K562 (cell line): ENCODE measurements around the gene CLCNKA. TPM values are rescaled to one million over a fixed set of nuclear protein-coding genes. Genes with fewer than 3 reads are reported as not detected.

Experiments used
- CBX1 ChIP-seq: sonication (generic); IDR thresholded peaks from 2 replicates; pipeline ENCODE4 v1.6.1; 2016; ENCODE audit warnings: antibody characterized with exemption, low read depth, mild to moderate bottlenecking
- CTCFL ChIP-seq: IDR thresholded peaks from 2 replicates; pipeline ENCODE4 v1.6.1; 2011; ENCODE audit warnings: borderline replicate concordance, low read depth, mild to moderate bottlenecking, moderate library complexity, low read length; ENCODE audit not compliant: insufficient read depth, poor library complexity, severe bottlenecking
- E2F6 ChIP-seq, 2 experiments: IDR thresholded peaks; 2 replicates each; pipeline ENCODE4 v1.6.1; 2011; ENCODE audit warnings: borderline replicate concordance in 1 of 2, control low read depth in 1 of 2, low read depth in 1 of 2, low read length in 1 of 2, mild to moderate bottlenecking in 1 of 2, mixed read lengths in 1 of 2, moderate library complexity in 1 of 2; ENCODE audit not compliant: insufficient read depth in 1 of 2, insufficient read length in 1 of 2, poor library complexity in 1 of 2, severe bottlenecking in 1 of 2; ENCODE audit errors: extremely low read depth in 1 of 2
- ETV5 ChIP-seq: sonication (generic); formaldehyde crosslinking; IDR thresholded peaks from 2 replicates; pipeline ENCODE4 v1.4.0; 2020; ENCODE audit warnings: low read depth, mild to moderate bottlenecking, missing genetic modification reagents
- L3MBTL2 ChIP-seq: fragments of 450-650 bp; IDR thresholded peaks from 2 replicates; pipeline ENCODE4 v1.6.1; 2016; ENCODE audit warnings: mild to moderate bottlenecking, moderate library complexity
- MAFG ChIP-seq: fragments of 450-650 bp; conservative IDR thresholded peaks from 2 replicates; pipeline ENCODE4 v1.6.1; 2016; ENCODE audit warnings: missing genetic modification characterization, missing compliant biosample characterization
- MYBL2 ChIP-seq, 2 experiments: fragments of 450-650 bp in 1 of 2; sonication (generic) in 1 of 2; formaldehyde crosslinking in 1 of 2; IDR thresholded peaks; 2 replicates each; pipeline versions ENCODE4 v1.6.1 to v1.8.1; 2017 to 2022; ENCODE audit warnings: borderline replicate concordance in 1 of 2, inconsistent platforms in 1 of 2, low read depth in 1 of 2, mild to moderate bottlenecking in 1 of 2, missing genetic modification reagents in 1 of 2, moderate library complexity in 1 of 2
- NFXL1 ChIP-seq: fragments of 450-650 bp; formaldehyde crosslinking; IDR thresholded peaks from 2 replicates; pipeline ENCODE4 v1.4.0; 2021; ENCODE audit warnings: mild to moderate bottlenecking
- POLR2A ChIP-seq: fragments of 450-650 bp; conservative IDR thresholded peaks from 2 replicates; pipeline ENCODE4 v1.6.1; 2016
- POLR2AphosphoS5 ChIP-seq: IDR thresholded peaks from 2 replicates; pipeline ENCODE4 v1.6.1; 2011; ENCODE audit warnings: mild to moderate bottlenecking, low read depth, low read length, moderate library complexity; ENCODE audit not compliant: control insufficient read depth, insufficient read depth
- SIN3A ChIP-seq, 2 experiments: fragments of 150-350 bp in 1 of 2; IDR thresholded peaks; 2 replicates each; pipeline ENCODE4 v1.6.1; 2011 to 2016; ENCODE audit warnings: borderline replicate concordance in 2 of 2, low read depth in 2 of 2, low read length in 2 of 2, mild to moderate bottlenecking in 2 of 2, moderate library complexity in 2 of 2; ENCODE audit not compliant: control insufficient read depth in 1 of 2
- SMC3 ChIP-seq: conservative IDR thresholded peaks from 2 replicates; pipeline ENCODE4 v1.6.1; 2011; ENCODE audit warnings: low read depth, low read length, improper control_type of control experiment; ENCODE audit not compliant: insufficient read depth
- TARDBP ChIP-seq: fragments of 450-650 bp; IDR thresholded peaks from 2 replicates; pipeline ENCODE4 v1.6.1; 2016
- TBP ChIP-seq: optimal IDR thresholded peaks from 2 replicates; pipeline ENCODE3; 2011; ENCODE audit warnings: low read depth, low read length, improper control_type of control experiment
- THAP12 ChIP-seq: fragments of 250-450 bp; sonication (Bioruptor Pico); IDR thresholded peaks from 2 replicates; pipeline ENCODE4 v1.9.0; 2021; ENCODE audit warnings: mild to moderate bottlenecking, inconsistent platforms
- ZBTB11 ChIP-seq, 3 experiments: fragments of 200-800 bp in 1 of 3; fragments of 250-450 bp in 1 of 3; fragments of 450-650 bp in 1 of 3; sonication (Bioruptor Pico) in 1 of 3; sonication (Bioruptor generic) in 1 of 3; formaldehyde crosslinking in 1 of 3; IDR thresholded peaks; 2 replicates each; pipeline versions ENCODE4 v1.6.1 to v1.8.0; 2016 to 2022; ENCODE audit warnings: mild to moderate bottlenecking in 2 of 3, missing genetic modification characterization in 2 of 3, missing compliant biosample characterization in 1 of 3, moderate library complexity in 1 of 3
- polyA plus RNA-seq, 8 experiments: library from polyadenylated mRNA; depleted of rRNA in 4 of 8; stranded (reverse) in 5 of 8; unstranded in 3 of 8; fragments of >200 nt; fragmentation: Nextera tagmentation in 2 of 8; fragmentation: Illumina TruSeq in 1 of 8; extraction: Ambion mirVana in 2 of 8; extraction: Trizol in 1 of 8; gene quantifications; 2 replicates each; pipeline versions ENCODE4 v1.2.1 to v1.2.3, GENCODE V29; 2011 to 2014; ENCODE audit warnings: inconsistent platforms in 1 of 8, missing spikeins in 1 of 8
- total RNA-seq, 7 experiments: library from RNA; depleted of rRNA in 6 of 7; stranded (reverse); fragments of >200 nt in 6 of 7; fragmentation: Illumina TruSeq in 2 of 7; extraction: Trizol in 2 of 7; gene quantifications; 2 replicates each; pipeline versions ENCODE4 v1.2.1 to v1.2.3, GENCODE V29; 2011 to 2021; ENCODE audit warnings: low replicate concordance in 1 of 7

The CLCNKA gene
- total and polyA plus RNA-seq, 9 of the 15 experiments (the other 6 are each of a cell fraction or from before 2014, with no cell fraction given): 0.03 to 0.37 (median 0.10) TPM; not detected in 3

GRCh38 chr1:16073490-16074119, 51.8 kb downstream of the CLCNKA start, which contains the start of gene FAM131C (continued):
- TF ChIP-seq SIN3A (IDR thresholded peaks at IDR 0.05; ENCODE audit: borderline replicate concordance in 2 of 2, control insufficient read depth in 1 of 2, low read depth in 2 of 2, low read length in 2 of 2) (peak in 1 of 2 experiments; percentile 54; a peak in 1 of 4 replicates), CTCFL (peak; percentile 83), TBP (peak; percentile 68), L3MBTL2 (0 out of 2 replicates have a peak, but pooled peaks have one; percentile 13), MYBL2 (IDR thresholded peaks at IDR 0.05; ENCODE audit: low read depth) (no peak), MYBL2 (CRISPR knock-in tag; IDR thresholded peaks at IDR 0.05; ENCODE audit: borderline replicate concordance) (no peak), POLR2AphosphoS5 (peak; percentile 66), SMC3 (peak; percentile 40; the same call in 1 of the 2 replicates), ZBTB11 (CRISPR knock-in tag; IDR thresholded peaks at IDR 0.05) (peak in 1 of 3 experiments; percentile 32; a peak in 1 of 6 replicates), THAP12 (CRISPR knock-in tag) (no peak), NFXL1 (CRISPR knock-in tag) (no peak), E2F6 (IDR thresholded peaks at IDR 0.05; ENCODE audit: borderline replicate concordance in 1 of 2, extremely low read depth in 1 of 2, insufficient read depth in 1 of 2, insufficient read length in 1 of 2, low read depth in 1 of 2, low read length in 1 of 2, poor library complexity in 1 of 2, severe bottlenecking in 1 of 2) (peak in 1 of 2 experiments; percentile 71), TARDBP (no peak), CBX1 (peak; percentile 50; the same call in 1 of the 2 replicates), POLR2A (peak; percentile 60), MAFG (tag) (no peak), ETV5 (CRISPR knock-in tag) (no peak)
